Measurements from ENCODE around the gene RHOBTB1.

RHOBTB1 gene

GRCh38 chr10:60905580-60905979, 38.4 kb downstream of the RHOBTB1 start:
- no peak for TF ChIP-seq CTCF (conservative IDR thresholded peaks at IDR 0.05)
- H3K27ac ChIP-seq: no peak overlapping the region

GRCh38 chr10:60903096-60903495, 40.9 kb downstream of the RHOBTB1 start:
- no peak for TF ChIP-seq CTCF (conservative IDR thresholded peaks at IDR 0.05)

GRCh38 chr10:60901561-60902235, 42.3 kb downstream of the RHOBTB1 start:
- TF ChIP-seq CTCF (conservative IDR thresholded peaks at IDR 0.05): no peak
- peak overlapping the region; percentile 35; the same call in 1 of the 2 replicates for H3K27ac ChIP-seq

More at GRCh38 chr10:60903096-60903495, 40.9 kb downstream of the RHOBTB1 start:
- H3K27ac ChIP-seq: no peak overlapping the region

GRCh38 chr10:60899266-60899665, 44.7 kb downstream of the RHOBTB1 start:
- no peak for TF ChIP-seq CTCF (conservative IDR thresholded peaks at IDR 0.05)
- H3K27ac ChIP-seq: no peak overlapping the region

- no peak for TF ChIP-seq CTCF (conservative IDR thresholded peaks at IDR 0.05)
- H3K27ac ChIP-seq: no peak overlapping the region
These were observed 45.7 kb downstream of the RHOBTB1 start for GRCh38 chr10:60898321-60898720.

GRCh38 chr10:60896810-60897209, 47.2 kb downstream of the RHOBTB1 start:
- no peak overlapping the region for H3K27ac ChIP-seq
- no peak for TF ChIP-seq CTCF (conservative IDR thresholded peaks at IDR 0.05)

- no peak for TF ChIP-seq CTCF (conservative IDR thresholded peaks at IDR 0.05)
- no peak overlapping the region for H3K27ac ChIP-seq
These were observed 48.0 kb downstream of the RHOBTB1 start for GRCh38 chr10:60896033-60896432.
